Osteoblast (primary cell): ENCODE results near the gene OR1L4. TPM values are rescaled to one million over a fixed set of nuclear protein-coding genes. Genes with fewer than 3 reads are reported as not detected.

Source experiments
- DNase-seq: peaks from one replicate; pipeline ENCODE4 v3.0.0; 2011; ENCODE audit warnings: low spot score, mixed read lengths; ENCODE audit not compliant: insufficient read length; ENCODE audit errors: missing footprints
- H2AFZ ChIP-seq: 2 replicates; pipeline ENCODE4 v1.6.0; 2011; ENCODE audit warnings: mild to moderate bottlenecking, low read length
- H3K27ac ChIP-seq: 2 replicates; pipeline ENCODE4 v1.5.1; 2011; ENCODE audit warnings: mild to moderate bottlenecking, low read depth, low read length, moderate library complexity
- H3K27me3 ChIP-seq: 2 replicates; pipeline ENCODE4 v1.6.0; 2012; ENCODE audit warnings: mild to moderate bottlenecking, control low read depth, inconsistent platforms, low read length, moderate library complexity; ENCODE audit not compliant: insufficient read depth
- H3K36me3 ChIP-seq: 2 replicates; pipeline ENCODE4 v1.5.1; 2011; ENCODE audit warnings: mild to moderate bottlenecking, low read length, control low read depth, moderate library complexity; ENCODE audit not compliant: insufficient read depth
- H3K4me1 ChIP-seq: 2 replicates; pipeline ENCODE4 v1.5.1; 2011; ENCODE audit warnings: mild to moderate bottlenecking, low read length, control low read depth, moderate library complexity; ENCODE audit not compliant: insufficient read depth
- H3K4me2 ChIP-seq: 2 replicates; pipeline ENCODE4 v1.6.0; 2011; ENCODE audit warnings: mild to moderate bottlenecking, low read length; ENCODE audit not compliant: insufficient read depth
- H3K4me3 ChIP-seq: fragments of 200-600 bp; sonication (generic); 3 replicates; pipeline ENCODE4 v1.5.1; 2012; ENCODE audit warnings: mild to moderate bottlenecking, low read length, inconsistent platforms; ENCODE audit not compliant: insufficient read depth
- H3K79me2 ChIP-seq: 2 replicates; pipeline ENCODE4 v1.6.0; 2012; ENCODE audit warnings: mild to moderate bottlenecking, low read length, control low read depth, inconsistent platforms; ENCODE audit not compliant: insufficient read depth
- H3K9me3 ChIP-seq: 2 replicates; pipeline ENCODE4 v1.5.1; 2011; ENCODE audit warnings: low read depth, low read length, control low read depth
- H4K20me1 ChIP-seq: 2 replicates; pipeline ENCODE4 v1.6.0; 2012; ENCODE audit warnings: mild to moderate bottlenecking, low read length, control low read depth; ENCODE audit not compliant: insufficient read depth
- CTCF ChIP-seq: IDR thresholded peaks from 2 replicates; pipeline ENCODE4 v1.5.1; 2011; ENCODE audit warnings: mild to moderate bottlenecking, low read depth, low read length, moderate library complexity; ENCODE audit errors: extremely low read depth
- total RNA-seq: library from RNA; depleted of rRNA; stranded (reverse); fragments of >200 nt; gene quantifications from 2 replicates; pipeline ENCODE4 v1.2.3, GENCODE V29; 2012

OR1L4 gene
- total RNA-seq, result not detected in 2 replicates

- Histone ChIP-seq H3K4me3 (no peak within 1 kb of the TSS), H3K79me2 (no peaks in the 10 kb centered on the region), H4K20me1 (no peaks in the 10 kb centered on the region), H2AFZ (no peak within 1 kb of the TSS), H3K27me3 (no peaks in the 10 kb centered on the region), H3K27ac (no peak within 1 kb of the TSS), H3K4me2 (no peak within 1 kb of the TSS), H3K9me3 (peaks cover 5% of the 10 kb centered on the region), H3K36me3 (no peaks in the 10 kb centered on the region), H3K4me1 (no peaks in the 10 kb centered on the region)
- no peak for DNase-seq
- no peak for TF ChIP-seq CTCF
These were observed at the start of gene OR1L4 for GRCh38 chr9:122723690-122724089. OR1L4 (plus strand) TSS chr9:122723990; CDS start chr9:122723990, 0 bp downstream.

GRCh38 chr9:122684851-122685250, 38.9 kb upstream of the OR1L4 start:
- Histone ChIP-seq H4K20me1 (no peaks in the 10 kb centered on the region), H3K27me3 (no peaks in the 10 kb centered on the region), H2AFZ (no peak overlapping the region), H3K9me3 (no peaks in the 10 kb centered on the region), H3K4me1 (no peaks in the 10 kb centered on the region), H3K4me2 (no peak overlapping the region), H3K4me3 (no peak overlapping the region), H3K36me3 (no peaks in the 10 kb centered on the region), H3K79me2 (no peaks in the 10 kb centered on the region), H3K27ac (no peak overlapping the region)
- TF ChIP-seq CTCF, result no peak
- no peak for DNase-seq

- H3K27ac ChIP-seq, result no peak overlapping the region
- no peaks in the 10 kb centered on the region for H3K36me3 ChIP-seq
- H3K4me2 ChIP-seq, result no peak overlapping the region
- no peaks in the 10 kb centered on the region for H4K20me1 ChIP-seq
- no peak for TF ChIP-seq CTCF
- no peak overlapping the region for H3K4me3 ChIP-seq
- H3K9me3 ChIP-seq, result no peaks in the 10 kb centered on the region
- no peak for DNase-seq
- H3K4me1 ChIP-seq, result no peaks in the 10 kb centered on the region
- H3K27me3 ChIP-seq, result no peaks in the 10 kb centered on the region
- no peaks in the 10 kb centered on the region for H3K79me2 ChIP-seq
- no peak overlapping the region for H2AFZ ChIP-seq
These were observed 28.1 kb upstream of the OR1L4 start for GRCh38 chr9:122695696-122696095.

GRCh38 chr9:122718038-122718437, 5.8 kb upstream of the OR1L4 start:
- Histone ChIP-seq H3K9me3 (peaks cover 3% of the 10 kb centered on the region), H3K36me3 (no peaks in the 10 kb centered on the region), H3K79me2 (no peaks in the 10 kb centered on the region), H3K27ac (no peak overlapping the region), H4K20me1 (no peaks in the 10 kb centered on the region), H3K27me3 (no peaks in the 10 kb centered on the region), H3K4me3 (no peak overlapping the region), H2AFZ (no peak overlapping the region), H3K4me1 (no peaks in the 10 kb centered on the region), H3K4me2 (no peak overlapping the region)
- no peak for TF ChIP-seq CTCF
- DNase-seq, result no peak
